NCI-H1048 (cell line): ENCODE results near the gene PTPRG.

Experiments
- DNase-seq: peaks from one replicate; lab custom pipeline; 2025; lab: John Stamatoyannopoulos, UW

Gene PTPRG

GRCh38 chr3:62151591-62151990 lies 590.2 kb downstream of the PTPRG start:
- no peak for DNase-seq

DNA sequence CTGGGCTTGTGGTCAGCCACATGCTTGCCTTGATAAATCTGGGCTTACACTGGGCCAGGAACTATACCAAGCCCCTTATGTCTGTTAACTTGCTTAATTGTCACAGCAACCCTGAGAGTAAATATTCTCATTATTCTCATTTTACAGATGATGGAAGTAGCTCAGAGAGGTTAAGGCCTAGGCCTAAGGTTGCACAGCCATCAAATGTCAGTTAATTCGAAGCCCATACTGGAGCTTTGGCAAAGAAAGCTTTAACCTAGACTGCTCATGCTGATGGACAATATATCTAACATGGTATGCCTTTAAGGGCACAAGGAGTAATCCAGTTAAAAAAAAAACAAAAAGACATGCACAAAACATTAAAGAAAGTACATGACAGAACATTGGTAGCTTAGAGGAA lies 591.9 kb downstream of the PTPRG start:
- DNase-seq: no peak

- no peak for DNase-seq
These were observed 593.2 kb downstream of the PTPRG start for GRCh38 chr3:62154457-62155148.

DNA sequence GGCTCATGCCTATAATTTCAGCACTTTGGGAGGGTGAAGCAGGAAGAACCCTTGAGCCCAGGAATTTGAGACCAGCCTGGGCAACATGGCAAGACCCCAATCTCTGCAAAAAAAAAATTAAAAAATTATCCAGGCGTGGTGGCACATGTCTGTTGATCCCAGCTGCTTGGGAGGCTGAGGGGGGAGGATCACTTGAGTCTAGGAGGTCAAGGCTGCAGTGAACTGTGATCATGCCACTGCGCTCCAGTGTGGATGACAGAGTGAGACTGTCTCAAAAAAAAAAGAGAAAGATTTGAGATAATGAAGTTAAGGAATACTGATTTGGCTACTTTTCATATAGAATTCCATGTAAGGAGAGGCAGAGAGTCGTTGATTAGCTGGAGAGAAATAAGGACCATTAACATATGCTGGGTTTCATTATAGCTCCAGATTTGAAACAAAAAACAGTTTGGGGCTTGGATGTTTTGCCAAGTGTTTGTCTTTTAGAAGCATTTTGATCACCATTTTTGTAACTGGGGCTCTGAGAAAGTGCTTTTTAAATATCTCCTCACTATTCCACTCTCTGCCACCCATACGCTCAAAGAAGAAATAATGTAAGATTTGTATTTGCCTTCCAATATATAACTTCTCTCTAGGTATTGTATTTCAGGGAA lies 597.8 kb downstream of the PTPRG start:
- DNase-seq: no peak

DNA sequence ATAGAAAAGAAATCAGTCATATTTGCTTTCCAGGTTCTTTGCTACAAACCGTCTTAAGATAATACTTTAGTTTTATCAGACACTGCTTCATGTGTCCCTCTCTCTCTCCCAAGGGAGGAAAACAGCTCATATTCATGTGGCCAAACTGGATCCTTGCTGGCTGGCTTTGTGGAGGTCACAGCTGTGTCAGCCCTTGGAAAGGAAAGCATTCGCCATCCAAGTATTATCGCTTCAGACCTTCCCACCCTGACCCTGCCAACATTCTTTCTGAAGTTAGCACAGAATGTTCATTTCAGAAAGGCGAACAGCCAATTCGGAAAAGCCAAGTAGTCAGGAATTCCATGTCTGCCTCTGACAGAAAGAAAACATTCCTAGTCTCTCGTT lies 598.3 kb downstream of the PTPRG start:
- DNase-seq: no peak

GRCh38 chr3:62161371-62161770 lies 600.0 kb downstream of the PTPRG start:
- no peak for DNase-seq

DNA sequence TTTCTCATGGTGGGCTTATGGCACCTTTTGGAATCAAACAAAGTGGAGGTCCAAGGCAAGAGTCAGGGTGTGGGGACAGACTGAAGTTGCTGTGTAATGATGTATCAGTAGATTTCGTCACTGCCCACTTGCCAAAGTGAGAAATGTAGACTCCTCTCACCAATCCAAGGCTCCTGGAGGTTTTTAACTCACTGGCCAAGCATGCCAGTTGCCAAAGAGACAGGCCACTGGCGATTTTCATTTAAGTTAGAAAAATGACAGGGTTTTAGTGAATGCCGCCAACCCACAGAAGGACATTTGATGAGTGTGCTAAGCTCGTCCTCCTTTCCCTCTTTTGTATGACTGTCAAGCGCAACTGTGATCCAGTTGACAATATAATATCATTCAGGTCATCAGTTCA lies 602.8 kb downstream of the PTPRG start:
- DNase-seq: no peak

DNA sequence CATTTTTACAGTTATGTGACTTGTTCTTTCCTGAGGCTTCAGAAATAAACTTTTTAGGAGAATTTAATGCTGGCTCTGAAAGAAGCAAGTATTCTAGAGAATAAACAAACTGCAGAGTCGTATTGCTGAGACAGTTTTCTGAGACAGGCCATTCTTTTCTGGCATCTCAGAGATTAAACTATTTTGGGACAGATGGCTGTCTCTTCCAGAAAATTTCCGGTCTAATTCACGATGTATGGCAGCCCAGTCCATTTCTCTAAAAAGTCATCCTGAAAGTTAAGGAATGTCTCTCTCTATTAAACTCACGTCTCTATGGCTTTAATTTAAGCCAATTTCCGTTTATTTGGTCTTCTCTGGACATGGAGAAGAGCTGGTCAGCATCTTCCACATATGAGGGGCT lies 603.4 kb downstream of the PTPRG start:
- DNase-seq: no peak

- no peak for DNase-seq
These were observed 606.3 kb downstream of the PTPRG start for GRCh38 chr3:62167566-62168262.

DNA sequence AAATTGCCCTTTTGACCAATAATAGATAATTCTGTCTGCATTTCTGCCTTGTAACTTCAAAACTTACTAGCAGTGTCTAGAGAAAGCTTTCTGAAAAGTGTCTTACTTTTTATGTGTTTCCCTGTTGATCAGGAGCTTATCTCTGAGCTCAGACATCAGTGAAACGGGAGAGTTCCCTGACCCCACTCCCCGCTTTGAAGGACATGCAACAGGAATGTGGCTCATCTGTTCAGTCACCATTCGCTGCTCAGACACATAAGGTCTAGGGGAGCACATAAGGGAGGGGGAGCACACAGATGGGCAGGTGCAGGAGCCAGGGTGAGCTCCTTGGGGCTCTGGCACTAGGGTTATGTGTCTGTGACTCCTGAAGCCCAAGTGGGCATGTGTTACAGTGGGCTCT lies 607.0 kb downstream of the PTPRG start:
- DNase-seq: no peak

DNA sequence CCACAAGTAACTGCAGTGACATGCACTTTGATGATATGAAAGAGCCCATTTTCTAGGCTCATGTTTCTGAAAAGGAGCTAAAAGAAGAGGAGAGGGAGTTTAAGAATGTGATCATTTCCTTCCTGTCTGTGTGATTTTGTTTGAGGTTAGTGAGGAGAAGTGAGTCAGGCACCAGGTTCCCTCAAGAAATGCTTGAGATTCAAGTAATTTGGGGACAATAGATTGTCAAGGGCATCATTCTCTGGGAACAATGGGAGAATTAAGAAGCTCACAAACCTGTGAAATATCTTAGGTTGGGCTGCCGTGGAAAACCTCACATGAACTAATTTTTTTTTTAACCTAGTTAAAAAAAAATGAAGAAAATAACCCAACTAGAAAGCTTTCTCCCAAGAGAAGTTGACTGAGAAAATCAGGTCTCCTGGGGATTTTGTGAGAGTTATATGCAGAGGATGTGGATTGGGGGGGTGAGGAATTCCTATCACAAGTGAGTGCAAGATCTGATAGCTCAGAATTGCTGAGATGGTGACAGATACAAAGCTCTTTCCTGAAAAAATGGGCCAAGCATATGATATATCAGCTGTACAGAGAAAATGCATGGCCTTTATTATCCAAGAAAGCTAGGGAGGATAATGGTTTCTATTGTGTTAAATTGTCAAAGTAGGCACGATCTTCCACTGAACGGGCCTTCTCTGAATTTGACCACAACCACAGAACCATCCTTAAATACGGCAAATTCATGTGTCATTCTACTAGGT lies 608.7 kb downstream of the PTPRG start:
- DNase-seq: no peak

GRCh38 chr3:62171789-62172188 lies 610.4 kb downstream of the PTPRG start:
- no peak for DNase-seq

GRCh38 chr3:62172199-62172598 lies 610.8 kb downstream of the PTPRG start:
- no peak for DNase-seq

GRCh38 chr3:62173939-62174515 lies 612.7 kb downstream of the PTPRG start:
- no peak for DNase-seq

DNA sequence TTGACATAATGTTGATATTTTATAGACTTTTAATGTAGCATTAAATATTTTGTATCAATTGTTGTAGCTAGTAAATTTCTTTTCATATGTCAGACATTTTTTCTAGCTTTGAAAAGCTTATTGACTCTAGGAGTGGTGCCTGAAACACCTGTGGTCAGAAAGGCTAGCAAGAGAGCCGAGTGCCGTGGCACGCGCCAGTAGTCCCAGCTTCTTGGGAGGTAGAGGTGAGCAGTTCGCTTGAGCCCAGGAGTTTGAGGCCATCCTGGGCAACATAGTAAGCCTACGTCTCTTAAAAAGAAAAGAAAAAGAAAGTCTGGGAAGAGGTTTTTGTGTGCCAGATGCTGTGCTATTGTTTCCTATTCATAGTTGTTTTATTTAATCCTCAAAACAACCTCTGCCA lies 613.8 kb downstream of the PTPRG start:
- no peak for DNase-seq

DNA sequence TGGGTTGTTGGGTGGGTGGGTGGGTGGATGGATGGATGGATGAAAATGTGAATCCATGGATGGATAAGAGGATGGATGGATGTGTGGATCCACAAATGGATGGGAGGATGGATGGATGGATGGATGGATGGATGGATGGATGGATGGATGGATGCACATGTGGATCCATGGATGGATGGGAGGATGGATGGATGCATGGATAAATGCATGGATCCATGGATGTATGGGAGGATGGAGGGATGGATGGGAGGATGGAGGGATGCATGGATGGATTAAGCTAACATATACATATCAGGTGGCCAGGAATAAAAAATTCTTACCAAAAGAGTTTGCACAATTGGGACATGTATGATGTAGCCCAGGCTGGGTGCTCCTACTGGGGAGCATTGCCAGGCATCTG lies 616.7 kb downstream of the PTPRG start:
- DNase-seq: no peak

DNA sequence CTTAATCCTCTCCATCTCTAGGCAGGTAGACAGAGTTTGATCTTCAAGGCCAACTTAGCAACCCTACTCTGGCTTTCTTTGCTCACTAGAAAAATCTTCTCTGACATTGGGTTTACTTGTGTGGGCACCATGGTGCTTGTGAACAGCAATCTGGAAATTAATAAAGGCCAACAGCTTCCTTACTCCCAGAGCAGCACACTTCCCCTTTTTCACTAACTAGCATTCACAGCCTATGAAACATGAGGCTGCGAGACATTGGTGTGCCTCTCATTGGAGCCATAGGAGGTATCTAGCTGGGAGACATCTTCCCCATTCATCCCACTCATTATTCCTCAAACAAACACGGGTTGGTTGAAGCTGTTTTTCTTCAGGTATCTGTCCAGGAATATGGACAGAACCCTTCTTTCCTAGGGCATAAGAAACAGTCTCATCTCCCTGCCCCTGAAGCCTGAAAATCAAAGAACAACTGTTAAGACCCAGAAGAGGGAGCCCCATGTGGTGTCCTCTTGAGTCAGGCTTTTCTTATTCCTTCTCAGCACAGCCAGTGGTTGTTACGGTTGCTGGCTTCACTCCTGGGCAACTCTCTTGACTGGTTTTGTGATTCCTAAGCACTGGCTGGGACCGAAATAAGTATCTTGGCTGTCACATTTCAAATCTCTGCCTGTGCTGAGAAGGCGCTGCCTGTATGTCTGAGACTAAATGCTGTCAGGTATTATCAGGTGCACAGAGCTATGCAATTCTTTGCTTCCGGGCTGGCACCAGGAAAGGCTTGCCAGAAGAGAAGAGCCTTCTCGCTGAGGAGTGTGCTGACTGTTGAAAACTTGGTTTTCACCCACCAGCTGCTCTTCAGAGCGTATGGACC lies 617.6 kb downstream of the PTPRG start:
- DNase-seq: no peak

- no peak for DNase-seq
These were observed 619.1 kb downstream of the PTPRG start for GRCh38 chr3:62180514-62180913.

GRCh38 chr3:62183087-62183486 lies 621.7 kb downstream of the PTPRG start:
- no peak for DNase-seq

- no peak for DNase-seq
These were observed 622.6 kb downstream of the PTPRG start for GRCh38 chr3:62183969-62184368.

- no peak for DNase-seq
These were observed 623.2 kb downstream of the PTPRG start for GRCh38 chr3:62184559-62184958.
